SHP77 (cell line): Measurements from ENCODE around the gene DPP4.
A peak's percentile ranks its signal among the peaks of the same experiment; 100 is the strongest.

ENCODE experiments used
- DNase-seq, 2 experiments: peaks; one replicate each; lab custom pipeline; 2025; lab: John Stamatoyannopoulos, UW

DPP4 gene

GRCh38 chr2:162073888-162074631, at the start of gene DPP4:
TSS of gene DPP4 (minus strand) at chr2:162074215. CDS start at chr2:162073981, 234 bp downstream.
- no peak for DNase-seq

- no peak for DNase-seq
Measured at GRCh38 chr2:162118166-162119031, 44.4 kb upstream of the DPP4 start.

GRCh38 chr2:162116352-162116751, 42.3 kb upstream of the DPP4 start:
- DNase-seq = no peak

- no peak for DNase-seq
Measured at GRCh38 chr2:162115076-162115475, 41.1 kb upstream of the DPP4 start.

- no peak for DNase-seq
Measured at GRCh38 chr2:162114271-162114670, 40.3 kb upstream of the DPP4 start.

- DNase-seq = no peak
Measured at GRCh38 chr2:162113776-162114168, 39.8 kb upstream of the DPP4 start.

- no peak for DNase-seq
Measured at GRCh38 chr2:162113088-162113775, 39.2 kb upstream of the DPP4 start.

GRCh38 chr2:162111958-162112850, 38.2 kb upstream of the DPP4 start:
- no peak for DNase-seq

- DNase-seq = no peak
Measured at GRCh38 chr2:162107361-162107901, 33.4 kb upstream of the DPP4 start.

GRCh38 chr2:162106746-162107145, 32.7 kb upstream of the DPP4 start:
- DNase-seq = no peak

GRCh38 chr2:162106146-162106551, 32.1 kb upstream of the DPP4 start:
- no peak for DNase-seq

- peak; percentile 81 to 82 for DNase-seq
Measured at GRCh38 chr2:162103443-162104009, 29.5 kb upstream of the DPP4 start.

- DNase-seq = no peak
Measured at GRCh38 chr2:162100579-162100978, 26.6 kb upstream of the DPP4 start.

- no peak for DNase-seq
Measured at GRCh38 chr2:162099836-162100235, 25.8 kb upstream of the DPP4 start.

- peak in 1 of 2 experiments; percentile 6 for DNase-seq
Measured at GRCh38 chr2:162092658-162093556, 18.9 kb upstream of the DPP4 start.

GRCh38 chr2:162092008-162092390, 18.0 kb upstream of the DPP4 start:
- no peak for DNase-seq

GRCh38 chr2:162091325-162092007, 17.5 kb upstream of the DPP4 start:
- peak in 1 of 2 experiments; percentile 17 for DNase-seq

- DNase-seq = no peak
Measured at GRCh38 chr2:162090109-162090508, 16.1 kb upstream of the DPP4 start.

GRCh38 chr2:162086904-162087303, 12.9 kb upstream of the DPP4 start:
- no peak for DNase-seq
